ENCODE results near the gene NUP133.
"Not testable (repeated sequence)": the region's sequence is repeated elsewhere in the genome, so short reads cannot be mapped to it uniquely, and the experiment has no call there.

DNA sequence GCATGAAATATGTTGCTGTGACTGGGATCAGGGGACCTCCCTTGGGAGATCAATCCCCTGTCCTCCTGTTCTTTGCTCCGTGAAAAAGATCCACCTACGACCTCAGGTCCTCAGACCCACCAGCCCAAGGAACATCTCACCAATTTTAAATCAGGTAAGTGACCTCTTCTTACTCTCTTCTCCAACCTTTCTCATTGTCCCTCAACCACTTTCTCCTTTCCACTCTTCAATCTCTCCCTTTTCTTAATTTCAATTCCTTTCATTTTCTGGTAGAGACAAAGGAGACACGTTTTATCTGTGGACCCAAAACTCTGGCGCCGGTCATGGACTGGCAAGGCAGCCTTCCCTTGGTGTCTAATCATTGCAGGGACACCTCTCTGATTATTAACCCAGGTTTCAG lies 95.3 kb downstream of the NUP133 start:
- TF ChIP-seq, protein P1, sequence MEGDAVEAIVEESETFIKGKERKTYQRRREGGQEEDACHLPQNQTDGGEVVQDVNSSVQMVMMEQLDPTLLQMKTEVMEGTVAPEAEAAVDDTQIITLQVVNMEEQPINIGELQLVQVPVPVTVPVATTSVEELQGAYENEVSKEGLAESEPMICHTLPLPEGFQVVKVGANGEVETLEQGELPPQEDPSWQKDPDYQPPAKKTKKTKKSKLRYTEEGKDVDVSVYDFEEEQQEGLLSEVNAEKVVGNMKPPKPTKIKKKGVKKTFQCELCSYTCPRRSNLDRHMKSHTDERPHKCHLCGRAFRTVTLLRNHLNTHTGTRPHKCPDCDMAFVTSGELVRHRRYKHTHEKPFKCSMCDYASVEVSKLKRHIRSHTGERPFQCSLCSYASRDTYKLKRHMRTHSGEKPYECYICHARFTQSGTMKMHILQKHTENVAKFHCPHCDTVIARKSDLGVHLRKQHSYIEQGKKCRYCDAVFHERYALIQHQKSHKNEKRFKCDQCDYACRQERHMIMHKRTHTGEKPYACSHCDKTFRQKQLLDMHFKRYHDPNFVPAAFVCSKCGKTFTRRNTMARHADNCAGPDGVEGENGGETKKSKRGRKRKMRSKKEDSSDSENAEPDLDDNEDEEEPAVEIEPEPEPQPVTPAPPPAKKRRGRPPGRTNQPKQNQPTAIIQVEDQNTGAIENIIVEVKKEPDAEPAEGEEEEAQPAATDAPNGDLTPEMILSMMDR (IDR thresholded peaks at IDR 0.05 in 8 of 11, conservative IDR thresholded peaks at IDR 0.05 in 3 of 11), result not testable (repeated sequence)
- not testable (repeated sequence) for TF ChIP-seq POLR2A (IDR thresholded peaks at IDR 0.05)
